ENCODE data around the gene ALG10.
"Not testable (repeated sequence)": the region's sequence is repeated elsewhere in the genome, so short reads cannot be mapped to it uniquely, and the experiment has no call there.

ALG10 gene

GRCh38 chr12:34022079-34022830, at the start of gene ALG10:
TSS of gene ALG10 (plus strand) at chr12:34022496. CDS start at chr12:34022600, 104 bp downstream.
- peak; percentile 98 for DNase-seq

DNA sequence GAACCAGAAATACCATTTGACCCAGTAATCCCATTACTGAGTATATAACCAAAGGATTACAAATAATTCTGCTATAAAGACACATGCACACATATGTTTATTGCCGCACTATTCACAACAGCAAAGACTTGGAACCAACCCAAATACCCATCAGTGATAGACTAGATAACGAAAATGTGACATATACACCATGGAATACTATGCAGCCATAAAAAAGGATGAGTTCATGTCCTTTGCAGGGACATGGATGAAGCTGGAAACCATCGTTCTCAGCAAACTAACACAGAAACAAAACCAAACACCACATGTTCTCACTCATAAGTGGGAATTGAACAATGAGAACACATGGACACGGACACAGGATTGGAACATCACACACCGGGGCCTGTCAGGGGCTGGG, 49.4 kb upstream of the ALG10 start:
- DNase-seq, result not testable (repeated sequence)

- DNase-seq, result no peak
These were observed 44.4 kb upstream of the ALG10 start for GRCh38 chr12:33977887-33978286.

DNA sequence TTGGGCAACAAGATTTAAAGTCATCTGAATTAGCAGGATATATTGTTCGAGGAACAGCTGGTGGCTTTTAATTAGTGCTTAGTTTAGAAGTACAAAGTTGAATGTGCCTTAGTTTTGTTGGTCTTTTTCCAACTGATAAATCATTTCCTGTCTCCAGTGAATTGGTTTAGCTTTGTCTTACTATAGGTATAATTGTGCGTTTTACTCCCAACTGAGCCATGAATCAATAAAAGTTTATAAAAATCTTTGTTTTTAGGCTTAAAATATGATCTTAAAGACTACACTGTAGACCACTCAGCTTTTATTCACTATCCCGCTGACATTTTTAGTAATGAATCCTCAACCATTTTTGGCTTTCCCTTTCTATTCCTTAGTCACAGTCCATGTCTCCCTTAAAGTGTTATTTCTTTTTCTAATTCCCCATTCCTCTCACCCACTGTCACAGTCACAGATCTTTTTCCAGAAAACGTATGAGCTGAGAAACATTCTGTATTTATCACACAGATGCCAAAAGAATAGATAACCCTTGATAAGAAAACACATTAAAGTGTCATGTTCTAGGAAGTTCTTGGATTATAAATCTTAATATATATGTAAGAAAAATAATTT, 34.0 kb upstream of the ALG10 start:
- DNase-seq, result no peak

DNA sequence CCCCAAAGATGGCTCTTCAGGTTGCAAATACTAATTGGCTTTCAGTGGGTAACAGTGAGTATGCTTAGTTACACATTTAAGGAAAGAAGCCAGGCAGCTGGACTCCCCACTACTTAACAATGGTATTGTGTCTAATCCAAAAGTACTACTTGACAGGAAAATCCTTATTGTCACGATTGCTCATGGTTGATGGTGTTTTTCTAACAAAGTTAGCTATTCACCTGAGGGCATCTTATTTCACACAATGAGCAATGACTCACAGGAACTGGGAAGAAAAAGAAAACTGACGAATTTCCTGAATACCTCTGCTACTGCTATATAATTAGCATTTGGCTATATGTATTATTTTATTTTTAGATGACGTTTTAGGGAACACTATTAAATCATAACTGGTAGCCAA, 33.4 kb upstream of the ALG10 start:
- no peak for DNase-seq

DNA sequence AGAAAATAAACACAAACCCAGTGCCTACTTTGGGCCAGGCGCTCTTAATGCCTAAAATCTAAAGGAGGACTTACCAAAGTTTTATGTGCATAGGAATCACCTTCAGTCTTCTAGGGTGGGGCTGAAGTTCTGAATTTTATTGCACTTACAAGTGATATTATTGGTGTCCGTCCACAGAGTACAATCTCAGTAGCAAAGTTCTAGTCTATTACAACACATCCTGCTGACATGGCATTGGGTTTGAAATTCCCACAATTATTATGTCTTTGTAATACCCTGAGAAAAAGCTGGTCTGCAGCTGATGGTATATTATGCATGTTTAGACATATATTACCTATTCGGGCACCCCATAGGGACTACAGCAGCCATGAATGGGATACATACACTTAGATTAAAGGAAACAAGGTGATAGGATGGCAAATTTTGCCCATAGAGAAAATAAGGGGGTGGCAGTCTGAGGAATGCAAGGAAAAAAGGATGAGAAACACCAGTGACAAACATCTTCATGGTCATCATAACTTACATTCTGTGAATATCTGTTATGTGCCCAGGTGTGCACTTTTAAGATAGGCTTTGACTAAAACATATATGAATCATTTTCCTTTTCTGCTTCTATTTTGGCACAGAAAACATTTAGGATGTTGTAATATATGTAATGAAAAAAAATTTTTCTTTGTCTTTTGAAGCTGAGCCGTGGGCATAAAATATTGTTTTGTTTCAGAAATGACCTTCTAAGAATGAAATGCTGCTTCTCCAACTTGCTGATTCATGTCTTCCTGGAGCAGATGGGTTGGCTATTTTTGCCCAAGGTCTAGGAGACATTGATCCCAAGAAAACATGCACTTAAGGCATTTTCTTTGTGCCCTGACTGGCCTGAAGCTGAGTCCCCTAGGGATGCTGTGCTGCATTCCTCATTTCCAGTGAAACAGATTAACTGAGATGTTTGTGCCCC, 27.2 kb upstream of the ALG10 start:
- DNase-seq, result no peak

DNA sequence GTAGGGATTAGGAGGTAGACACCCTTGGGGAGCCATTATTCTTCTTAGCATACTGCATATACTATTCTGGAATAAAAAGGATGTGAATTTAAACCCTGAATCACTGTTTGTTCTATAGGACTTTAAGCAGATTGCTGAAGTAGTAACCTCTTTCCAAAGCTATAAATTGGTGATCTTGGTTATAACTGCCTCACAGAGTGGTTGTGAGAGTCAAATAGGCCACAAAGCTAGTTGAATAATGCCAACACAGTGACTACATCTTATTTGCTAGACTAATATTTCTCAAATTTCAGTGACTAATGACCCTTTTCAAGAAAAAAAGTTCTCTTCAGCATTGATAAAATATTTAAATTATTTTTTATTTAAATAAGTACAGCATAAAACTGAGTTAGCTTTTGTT, 13.5 kb upstream of the ALG10 start:
- DNase-seq, result not testable (repeated sequence)

DNA sequence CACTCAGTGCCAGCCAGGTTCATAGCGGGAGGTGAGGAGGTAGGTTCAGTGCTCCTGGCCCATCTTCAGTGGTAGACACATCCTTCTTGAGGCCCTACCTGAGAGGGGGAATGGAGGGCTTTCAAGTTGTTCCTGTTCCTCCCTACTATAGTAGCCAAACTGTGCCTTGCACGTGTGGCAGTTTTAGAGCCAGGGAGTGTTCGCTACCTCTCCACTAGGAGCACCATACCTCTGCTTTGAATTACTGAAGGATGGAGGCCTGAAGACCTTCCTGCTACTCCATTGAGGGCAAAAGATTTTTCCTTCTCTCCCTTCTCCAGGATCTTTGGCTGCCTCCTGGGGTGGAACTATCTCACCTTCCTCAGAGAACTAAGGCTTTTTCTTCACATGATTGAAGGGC, 5.9 kb upstream of the ALG10 start:
- no peak for DNase-seq

DNA sequence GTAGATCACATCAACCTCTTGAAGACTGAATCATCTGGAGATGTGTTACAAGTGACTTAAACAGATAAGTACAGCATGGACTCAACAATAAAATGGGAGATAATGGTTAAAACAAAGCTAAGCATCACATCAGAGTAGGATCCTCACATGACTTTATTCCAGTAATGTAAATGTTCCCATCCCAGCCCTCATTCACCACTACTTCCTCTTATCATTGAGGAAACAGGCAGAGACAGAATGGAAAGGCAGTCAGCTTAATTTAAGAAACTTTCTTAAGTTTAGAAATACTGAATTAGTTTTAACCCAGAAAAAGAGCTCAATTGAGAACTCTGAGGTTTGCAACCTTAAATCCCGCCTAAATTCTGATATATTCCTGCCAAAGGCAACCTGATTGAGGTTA, 1.2 kb upstream of the ALG10 start:
- no peak for DNase-seq

- DNase-seq, result not testable (repeated sequence)
These were observed 5.4 kb downstream of the ALG10 start for GRCh38 chr12:34027661-34028060.

- DNase-seq, result no peak
These were observed 8.3 kb downstream of the ALG10 start for GRCh38 chr12:34030591-34030990.

- no peak for DNase-seq
These were observed 11.5 kb downstream of the ALG10 start for GRCh38 chr12:34033628-34034296.

GRCh38 chr12:34038357-34038756, 16.1 kb downstream of the ALG10 start:
- not testable (repeated sequence) for DNase-seq

- no peak for DNase-seq
These were observed 24.3 kb downstream of the ALG10 start for GRCh38 chr12:34046570-34046969.

DNA sequence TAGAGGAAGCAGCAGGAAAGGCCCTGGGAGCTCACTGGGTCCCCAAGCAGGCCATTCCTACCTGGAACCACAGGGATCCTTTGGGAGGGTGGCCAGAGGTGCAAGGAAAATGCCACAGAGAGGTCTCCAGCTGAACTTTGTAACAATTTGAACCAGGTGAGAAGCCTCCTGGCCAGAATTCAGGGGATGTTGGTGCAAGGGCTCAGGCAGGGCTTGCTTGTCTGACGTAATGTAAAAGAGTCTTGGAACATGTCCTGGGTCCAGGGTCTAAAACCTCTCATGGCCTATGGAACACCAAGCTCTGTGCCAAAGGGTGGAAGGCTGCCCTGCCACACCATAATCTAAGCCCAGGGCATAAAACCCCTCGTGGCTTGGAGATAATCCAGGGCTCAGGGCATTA, 25.6 kb downstream of the ALG10 start:
- DNase-seq, result not testable (repeated sequence)

DNA sequence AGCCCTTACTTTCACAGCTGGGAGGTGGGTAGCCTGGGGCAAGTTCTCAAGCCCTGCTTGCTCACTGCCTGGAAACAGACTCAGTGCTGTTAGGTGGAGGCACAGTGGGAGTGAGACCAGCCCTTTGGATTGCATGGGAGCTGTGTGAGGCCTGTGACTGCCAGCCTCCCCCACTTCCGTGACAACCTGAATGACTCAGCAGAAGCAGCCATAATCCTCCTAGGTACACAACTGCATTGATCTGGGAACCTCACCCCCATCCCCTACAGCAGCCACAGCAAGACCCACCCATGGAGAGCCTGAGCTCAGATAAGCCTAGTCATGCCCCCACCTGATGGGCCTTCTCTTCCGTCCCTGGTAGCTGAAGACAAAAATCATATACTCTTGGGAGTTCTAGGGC, 26.4 kb downstream of the ALG10 start:
- no peak for DNase-seq

GRCh38 chr12:34051486-34051885, 29.2 kb downstream of the ALG10 start:
- DNase-seq, result no peak

GRCh38 chr12:34054938-34055337, 32.6 kb downstream of the ALG10 start:
- no peak for DNase-seq

All from CD4-positive, alpha-beta T cell treated with Interleukin-6 for 4 hours (primary cell).